Measurements from ENCODE around the gene BLOC1S6. TPM values are rescaled to one million over a fixed set of nuclear protein-coding genes. Genes with fewer than 3 reads are reported as not detected.

The BLOC1S6 gene
- total and polyA plus RNA-seq, 2 of the 13 experiments (the other 11 are each of a cell fraction or from before 2014, with no cell fraction given): 11.8 to 44.3 TPM

- TF ChIP-seq ZNF343 (CRISPR knock-in tag; IDR thresholded peaks at IDR 0.05) (peak; percentile 87; the same call in 1 of the 2 replicates), GPN1 (CRISPR knock-in tag; IDR thresholded peaks at IDR 0.05; ENCODE audit: borderline replicate concordance) (no peak), FOXK2 (IDR thresholded peaks at IDR 0.05) (no peak), NCOR1 (IDR thresholded peaks at IDR 0.05; ENCODE audit: borderline replicate concordance, low read length) (no peak; the same call in 1 of the 2 replicates), TAF1 (CRISPR knock-in tag; IDR thresholded peaks at IDR 0.05) (peak; percentile 92), ZNF225 (CRISPR knock-in tag; IDR thresholded peaks at IDR 0.05) (peak; percentile 68; the same call in 1 of the 2 replicates), NFIB (CRISPR knock-in tag; IDR thresholded peaks at IDR 0.05; ENCODE audit: borderline replicate concordance) (no peak), NR3C1 (CRISPR knock-in tag; IDR thresholded peaks at IDR 0.05) (no peak), ZFAT (CRISPR knock-in tag; conservative IDR thresholded peaks at IDR 0.05) (no peak), FLYWCH1 (CRISPR knock-in tag; IDR thresholded peaks at IDR 0.05) (peak; percentile 86; the same call in 1 of the 2 replicates), SMAD3 (CRISPR knock-in tag; IDR thresholded peaks at IDR 0.05) (peak; percentile 83), ARHGAP35 (CRISPR knock-in tag; IDR thresholded peaks at IDR 0.05; ENCODE audit: borderline replicate concordance) (no peak; the same call in 1 of the 2 replicates), RFXANK (CRISPR knock-in tag; IDR thresholded peaks at IDR 0.05) (0 out of 2 replicates have a peak, but pooled peaks have one; percentile 22), NFYC (CRISPR knock-in tag; IDR thresholded peaks at IDR 0.05) (peak; percentile 77), ZNF142 (CRISPR knock-in tag; IDR thresholded peaks at IDR 0.05) (peak; percentile 78), ZBTB7B (CRISPR knock-in tag; IDR thresholded peaks at IDR 0.05) (peak; percentile 77), SMC3 (IDR thresholded peaks at IDR 0.05; ENCODE audit: low read length) (no peak), MAX (IDR thresholded peaks at IDR 0.05) (peak; percentile 96), ZNF629 (CRISPR knock-in tag; conservative IDR thresholded peaks at IDR 0.05) (no peak), ZNF484 (CRISPR knock-in tag; IDR thresholded peaks at IDR 0.05; ENCODE audit: borderline replicate concordance, low read depth) (no peak)
- TF ChIP-seq, protein P1, sequence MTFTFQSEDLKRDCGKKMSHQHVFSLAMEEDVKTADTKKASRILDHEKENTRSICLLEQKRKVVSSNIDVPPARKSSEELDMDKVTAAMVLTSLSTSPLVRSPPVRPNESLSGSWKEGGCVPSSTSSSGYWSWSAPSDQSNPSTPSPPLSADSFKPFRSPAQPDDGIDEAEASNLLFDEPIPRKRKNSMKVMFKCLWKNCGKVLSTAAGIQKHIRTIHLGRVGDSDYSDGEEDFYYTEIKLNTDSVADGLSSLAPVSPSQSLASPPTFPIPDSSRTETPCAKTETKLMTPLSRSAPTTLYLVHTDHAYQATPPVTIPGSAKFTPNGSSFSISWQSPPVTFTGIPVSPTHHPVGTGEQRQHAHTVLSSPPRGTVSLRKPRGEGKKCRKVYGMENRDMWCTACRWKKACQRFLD (CRISPR knock-in tag; IDR thresholded peaks at IDR 0.05; ENCODE audit: borderline replicate concordance): peak; percentile 60; the same call in 1 of the 2 replicates
- TF ChIP-seq, protein P2, sequence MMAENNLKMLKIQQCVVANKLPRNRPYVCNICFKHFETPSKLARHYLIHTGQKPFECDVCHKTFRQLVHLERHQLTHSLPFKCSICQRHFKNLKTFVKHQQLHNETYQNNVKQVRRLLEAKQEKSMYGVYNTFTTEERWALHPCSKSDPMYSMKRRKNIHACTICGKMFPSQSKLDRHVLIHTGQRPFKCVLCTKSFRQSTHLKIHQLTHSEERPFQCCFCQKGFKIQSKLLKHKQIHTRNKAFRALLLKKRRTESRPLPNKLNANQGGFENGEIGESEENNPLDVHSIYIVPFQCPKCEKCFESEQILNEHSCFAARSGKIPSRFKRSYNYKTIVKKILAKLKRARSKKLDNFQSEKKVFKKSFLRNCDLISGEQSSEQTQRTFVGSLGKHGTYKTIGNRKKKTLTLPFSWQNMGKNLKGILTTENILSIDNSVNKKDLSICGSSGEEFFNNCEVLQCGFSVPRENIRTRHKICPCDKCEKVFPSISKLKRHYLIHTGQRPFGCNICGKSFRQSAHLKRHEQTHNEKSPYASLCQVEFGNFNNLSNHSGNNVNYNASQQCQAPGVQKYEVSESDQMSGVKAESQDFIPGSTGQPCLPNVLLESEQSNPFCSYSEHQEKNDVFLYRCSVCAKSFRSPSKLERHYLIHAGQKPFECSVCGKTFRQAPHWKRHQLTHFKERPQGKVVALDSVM (CRISPR knock-in tag; IDR thresholded peaks at IDR 0.05): peak; percentile 12; the same call in 1 of the 2 replicates
Observed at GRCh38 chr15:45587095-45587862, at the start of gene BLOC1S6 (continued).

All from HepG2 (cell line).